Stimulated activated CD8-positive, alpha-beta memory T cell treated with anti-CD3 and anti-CD28 coated beads, Interleukin-7, amount 100 ng/mL, for 24 hours (primary cell): ENCODE results near the gene ANTKMT.
"Not testable (repeated sequence)": the region's sequence is repeated elsewhere in the genome, so short reads cannot be mapped to it uniquely, and the experiment has no call there.

Experiments used
- DNase-seq: peaks from one replicate; pipeline ENCODE4 v3.0.0-alpha.2; 2020; ENCODE audit warnings: low read depth

The ANTKMT gene

GRCh38 chr16:700684-701584, 20.0 kb upstream of the ANTKMT start:
- no peak for DNase-seq

GRCh38 chr16:702341-702740, 18.6 kb upstream of the ANTKMT start:
- no peak for DNase-seq

- DNase-seq: no peak
Measured at GRCh38 chr16:703406-703805, 17.5 kb upstream of the ANTKMT start.

DNA sequence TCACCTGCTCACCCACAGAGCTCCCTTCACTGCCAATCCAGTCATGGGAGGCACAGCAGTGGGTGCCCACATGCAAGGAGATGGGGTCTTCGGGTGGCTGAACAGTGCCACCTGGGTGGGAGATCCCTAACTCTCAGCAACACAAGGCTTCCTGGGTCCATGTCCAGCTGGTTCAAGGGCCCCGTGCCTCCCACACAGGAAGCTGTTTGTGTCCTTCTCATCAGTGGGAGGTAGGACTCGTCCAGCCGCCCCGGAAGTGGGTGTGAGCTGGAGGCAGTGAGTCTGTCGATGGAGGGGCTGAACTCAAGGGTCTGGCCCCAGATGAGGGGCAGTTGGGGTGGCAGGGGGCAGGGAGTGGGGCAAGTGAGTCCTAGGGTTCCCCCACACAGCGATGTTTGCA, 16.9 kb upstream of the ANTKMT start:
- no peak for DNase-seq

GRCh38 chr16:704552-705380, 16.2 kb upstream of the ANTKMT start:
- DNase-seq: no peak

- DNase-seq: no peak
Measured at GRCh38 chr16:705431-706188, 15.3 kb upstream of the ANTKMT start, which contains the start of gene FBXL16. Gene FBXL16 (minus strand): TSS chr16:705801. CDS start chr16:697405, 8,396 bp downstream.

DNA sequence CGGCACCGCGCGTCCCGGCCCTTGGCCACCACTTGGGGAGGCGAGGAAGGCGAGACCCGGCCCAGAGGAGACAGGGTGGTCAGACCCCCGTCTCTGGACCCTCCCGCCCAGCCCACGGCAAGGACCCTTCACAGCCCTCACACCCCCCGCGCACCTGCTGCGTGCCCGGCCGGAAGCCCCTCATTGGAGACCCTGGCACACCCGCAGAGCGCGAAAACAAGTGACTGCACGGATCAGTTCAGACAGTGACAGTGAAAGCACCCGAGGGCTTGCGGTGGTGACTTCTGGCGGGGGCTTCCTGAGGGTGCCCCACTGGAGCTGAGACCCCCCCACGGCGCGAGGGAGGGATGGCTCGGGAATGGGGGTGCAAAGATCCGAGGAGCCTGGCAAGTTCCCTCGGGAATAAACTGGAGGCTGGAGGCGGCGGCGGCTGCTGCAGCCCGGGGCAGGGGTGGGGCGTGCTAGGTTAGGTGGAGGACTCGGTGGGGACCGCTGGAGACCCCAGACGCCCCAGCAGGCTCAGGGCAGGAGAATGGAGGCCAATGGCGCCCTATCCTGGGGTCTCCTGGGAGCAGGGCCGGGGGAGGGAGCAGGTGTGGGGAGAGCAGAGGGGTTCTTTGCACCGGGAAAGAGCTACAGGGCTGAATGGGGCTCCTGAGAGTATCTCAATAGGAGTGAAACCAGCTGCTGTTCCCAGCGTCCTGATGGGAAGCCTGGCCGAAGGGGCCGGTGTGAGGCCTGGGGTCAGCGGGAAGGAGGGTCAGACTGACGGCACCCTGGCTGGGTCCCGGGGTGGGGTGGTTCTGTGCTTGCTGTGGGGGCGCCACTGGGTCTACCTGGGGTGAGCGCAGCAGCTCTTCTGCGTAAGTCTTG, 14.5 kb upstream of the ANTKMT start:
- DNase-seq: no peak

GRCh38 chr16:707062-707538, 13.8 kb upstream of the ANTKMT start:
- DNase-seq: no peak

DNA sequence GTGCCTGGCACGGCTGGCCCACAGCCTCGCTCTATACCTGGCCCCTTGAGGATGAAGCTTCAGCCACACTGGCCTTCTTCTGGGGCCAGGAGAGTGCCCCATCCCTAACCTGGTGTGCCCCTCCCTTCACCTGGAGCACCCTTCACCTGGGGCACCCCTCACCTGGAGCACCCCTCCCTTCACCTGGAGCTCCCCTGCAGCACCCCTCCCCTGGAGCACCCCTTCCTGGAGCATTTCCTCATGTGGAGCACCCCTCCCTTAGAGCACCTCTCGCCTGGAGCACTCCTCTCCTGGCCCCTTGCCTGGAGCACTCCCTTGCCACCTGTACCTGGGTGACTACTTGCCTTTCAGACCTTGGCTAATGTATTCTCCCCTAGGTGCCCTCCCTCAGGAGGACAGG, 12.9 kb upstream of the ANTKMT start:
- DNase-seq: no peak

GRCh38 chr16:708959-709358, 12.0 kb upstream of the ANTKMT start:
- no peak for DNase-seq

GRCh38 chr16:709566-710499, 11.1 kb upstream of the ANTKMT start:
- no peak for DNase-seq

- DNase-seq: no peak
Measured at GRCh38 chr16:710500-711075, 10.4 kb upstream of the ANTKMT start.

GRCh38 chr16:711084-711483, 9.9 kb upstream of the ANTKMT start:
- no peak for DNase-seq

- peak; percentile 63 for DNase-seq
Measured at GRCh38 chr16:711548-712320, 9.2 kb upstream of the ANTKMT start.

GRCh38 chr16:712740-713250, 8.2 kb upstream of the ANTKMT start:
- DNase-seq: not testable (repeated sequence)

- DNase-seq: no peak
Measured at GRCh38 chr16:714079-714478, 6.9 kb upstream of the ANTKMT start.

- DNase-seq: peak; percentile 83
Measured at GRCh38 chr16:714558-715476, 6.1 kb upstream of the ANTKMT start, which contains the start of gene METRN. Gene METRN (plus strand): TSS chr16:715118. CDS start chr16:715290, 172 bp downstream.
